ENCODE data around the gene RMND5B.
A peak's percentile ranks its signal among the peaks of the same experiment; 100 is the strongest.

The RMND5B gene

GRCh38 chr5:178145965-178146820, 15.4 kb downstream of the RMND5B start:
- H3K36me3 Mint-ChIP-seq (ENCODE audit: low read depth), result peaks cover 67% of the 10 kb centered on the region
- TF ChIP-seq CTCF (IDR thresholded peaks at IDR 0.05; ENCODE audit: unreplicated experiment in 3 of 3), result peak; percentile 62 to 75 (median 70)
- H3K9me3 Mint-ChIP-seq, result no peaks in the 10 kb centered on the region
- no peak overlapping the region for H3K27ac Mint-ChIP-seq
- no peak overlapping the region for H3K4me3 Mint-ChIP-seq
- no peaks in the 10 kb centered on the region for H3K27me3 Mint-ChIP-seq (ENCODE audit: low read depth)
- peaks cover 33% of the 10 kb centered on the region for H3K4me1 Mint-ChIP-seq

- Mint-ChIP-seq H3K9me3 (no peaks in the 10 kb centered on the region), H3K4me3 (no peak overlapping the region), H3K27ac (no peak overlapping the region), H3K27me3 (ENCODE audit: low read depth) (no peaks in the 10 kb centered on the region), H3K36me3 (ENCODE audit: low read depth) (peaks cover 61% of the 10 kb centered on the region), H3K4me1 (peaks cover 31% of the 10 kb centered on the region)
- TF ChIP-seq CTCF (IDR thresholded peaks at IDR 0.05; ENCODE audit: unreplicated experiment in 3 of 3), result no peak
Observed at GRCh38 chr5:178147406-178147805, 16.6 kb downstream of the RMND5B start.

- no peak for TF ChIP-seq CTCF (IDR thresholded peaks at IDR 0.05; ENCODE audit: unreplicated experiment in 3 of 3)
- H3K4me1 Mint-ChIP-seq, result peaks cover 12% of the 10 kb centered on the region
- no peaks in the 10 kb centered on the region for H3K27me3 Mint-ChIP-seq (ENCODE audit: low read depth)
- H3K4me3 Mint-ChIP-seq, result no peak overlapping the region
- no peaks in the 10 kb centered on the region for H3K9me3 Mint-ChIP-seq
- peaks cover 43% of the 10 kb centered on the region for H3K36me3 Mint-ChIP-seq (ENCODE audit: low read depth)
- no peak overlapping the region for H3K27ac Mint-ChIP-seq
Observed at GRCh38 chr5:178149199-178149932, 18.6 kb downstream of the RMND5B start.

GRCh38 chr5:178150977-178151734, 20.3 kb downstream of the RMND5B start:
- TF ChIP-seq CTCF (IDR thresholded peaks at IDR 0.05; ENCODE audit: unreplicated experiment in 3 of 3), result no peak
- no peak overlapping the region for H3K27ac Mint-ChIP-seq
- H3K36me3 Mint-ChIP-seq (ENCODE audit: low read depth), result peaks cover 35% of the 10 kb centered on the region
- no peaks in the 10 kb centered on the region for H3K27me3 Mint-ChIP-seq (ENCODE audit: low read depth)
- peak overlapping the region; percentile 80 to 97 (median 95) for H3K4me3 Mint-ChIP-seq
- H3K4me1 Mint-ChIP-seq, result peaks cover 12% of the 10 kb centered on the region
- H3K9me3 Mint-ChIP-seq, result no peaks in the 10 kb centered on the region

- Mint-ChIP-seq H3K27ac (peak overlapping the region in 1 of 3 experiments; percentile 9), H3K4me1 (peaks cover 12% of the 10 kb centered on the region), H3K27me3 (ENCODE audit: low read depth) (no peaks in the 10 kb centered on the region), H3K9me3 (no peaks in the 10 kb centered on the region), H3K4me3 (peak overlapping the region; percentile 89 to 97 (median 95)), H3K36me3 (ENCODE audit: low read depth) (peaks cover 21% of the 10 kb centered on the region)
- no peak for TF ChIP-seq CTCF (IDR thresholded peaks at IDR 0.05; ENCODE audit: unreplicated experiment in 3 of 3)
Observed at GRCh38 chr5:178152491-178153444, 22.0 kb downstream of the RMND5B start.
